ENCODE data around the gene NAA80. TPM values are rescaled to one million over a fixed set of nuclear protein-coding genes. Genes with fewer than 3 reads are reported as not detected.
A peak's percentile ranks its signal among the peaks of the same experiment; 100 is the strongest.

The NAA80 gene
- total RNA-seq, 1 donor from 2014 or later, result 10.7 TPM

DNA sequence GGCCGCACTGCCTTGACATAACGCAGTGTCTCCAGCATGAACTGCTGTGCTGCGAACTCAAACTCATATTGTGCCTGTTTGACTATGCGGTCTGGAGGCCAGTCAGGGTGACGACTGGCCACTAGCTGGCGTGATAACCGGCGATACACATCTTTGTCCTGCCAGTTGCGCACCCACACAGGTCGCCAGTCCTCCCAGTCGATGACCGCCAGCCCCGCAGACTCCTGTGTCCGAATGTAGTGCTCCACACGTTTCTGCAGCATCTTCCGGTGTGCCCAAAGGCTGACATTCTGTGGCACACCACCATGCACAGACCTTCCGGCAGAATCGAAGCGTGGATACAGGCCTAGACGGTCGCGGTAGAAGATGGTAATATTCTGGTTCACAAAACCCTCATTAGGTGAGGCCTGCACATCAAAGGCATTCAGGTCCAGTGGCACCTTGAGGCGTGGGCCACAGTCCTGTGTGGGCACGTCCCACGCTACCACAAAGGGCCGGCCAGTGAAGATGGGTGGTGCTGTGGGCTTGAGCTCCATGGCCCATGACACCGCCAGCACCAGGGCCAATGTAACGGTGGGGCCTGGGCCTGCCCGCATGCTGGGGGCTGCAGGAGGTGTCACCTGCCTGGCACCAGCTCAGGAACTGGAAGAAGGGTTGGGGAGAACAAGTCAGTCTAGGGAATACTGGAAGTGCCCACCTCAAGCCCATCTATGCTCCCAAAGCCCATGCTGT lies 20.9 kb upstream of the NAA80 start:
- peaks cover 53% of the 10 kb centered on the region for H3K4me1 Mint-ChIP-seq
- TF ChIP-seq, protein P1, sequence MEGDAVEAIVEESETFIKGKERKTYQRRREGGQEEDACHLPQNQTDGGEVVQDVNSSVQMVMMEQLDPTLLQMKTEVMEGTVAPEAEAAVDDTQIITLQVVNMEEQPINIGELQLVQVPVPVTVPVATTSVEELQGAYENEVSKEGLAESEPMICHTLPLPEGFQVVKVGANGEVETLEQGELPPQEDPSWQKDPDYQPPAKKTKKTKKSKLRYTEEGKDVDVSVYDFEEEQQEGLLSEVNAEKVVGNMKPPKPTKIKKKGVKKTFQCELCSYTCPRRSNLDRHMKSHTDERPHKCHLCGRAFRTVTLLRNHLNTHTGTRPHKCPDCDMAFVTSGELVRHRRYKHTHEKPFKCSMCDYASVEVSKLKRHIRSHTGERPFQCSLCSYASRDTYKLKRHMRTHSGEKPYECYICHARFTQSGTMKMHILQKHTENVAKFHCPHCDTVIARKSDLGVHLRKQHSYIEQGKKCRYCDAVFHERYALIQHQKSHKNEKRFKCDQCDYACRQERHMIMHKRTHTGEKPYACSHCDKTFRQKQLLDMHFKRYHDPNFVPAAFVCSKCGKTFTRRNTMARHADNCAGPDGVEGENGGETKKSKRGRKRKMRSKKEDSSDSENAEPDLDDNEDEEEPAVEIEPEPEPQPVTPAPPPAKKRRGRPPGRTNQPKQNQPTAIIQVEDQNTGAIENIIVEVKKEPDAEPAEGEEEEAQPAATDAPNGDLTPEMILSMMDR (conservative IDR thresholded peaks at IDR 0.05), result no peak
- no peaks in the 10 kb centered on the region for H3K9me3 Mint-ChIP-seq
- no peaks in the 10 kb centered on the region for H3K27me3 Mint-ChIP-seq (ENCODE audit: low read depth)
- H3K27ac Mint-ChIP-seq (ENCODE audit: unreplicated experiment), result peak overlapping the region; percentile 96
- H3K36me3 Mint-ChIP-seq (ENCODE audit: low read depth), result peaks cover 19% of the 10 kb centered on the region
- no peak for DNase-seq (ENCODE audit: low read depth, low spot score)
- H3K4me3 Mint-ChIP-seq, result peak overlapping the region; percentile 99

DNA sequence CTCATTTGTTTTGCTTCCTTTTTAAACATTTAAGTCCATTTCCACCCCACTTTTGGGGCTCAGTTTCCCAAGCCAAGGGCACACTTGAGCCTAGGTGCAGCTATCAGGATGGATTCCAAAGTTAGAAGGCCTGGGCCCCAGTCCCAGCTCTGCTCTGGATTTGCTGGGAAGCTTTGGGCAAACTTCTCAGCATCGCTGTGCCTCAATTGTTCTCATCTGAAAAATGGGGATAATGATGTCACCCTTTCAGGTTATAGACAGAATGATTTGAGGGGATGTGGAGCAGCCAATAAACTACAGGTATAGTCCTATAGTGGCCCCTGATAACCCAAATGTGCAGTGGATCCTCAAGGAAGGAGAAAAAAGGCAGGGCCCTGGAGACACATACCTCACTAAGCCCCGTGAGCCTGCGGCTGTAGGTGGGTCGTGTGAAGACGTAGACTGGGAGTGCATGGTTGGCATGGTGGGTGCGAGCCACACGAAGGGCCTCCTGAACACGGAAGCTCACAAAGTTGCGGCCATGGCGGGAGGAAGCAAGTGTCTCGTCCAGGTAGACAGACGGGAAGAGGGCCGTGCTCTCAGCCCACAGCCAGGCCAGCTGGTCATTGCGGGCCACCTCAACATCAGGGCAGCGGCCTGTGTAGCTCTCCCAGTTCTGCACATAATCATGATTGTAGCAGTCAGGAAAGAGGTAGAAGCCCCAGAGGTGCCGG lies 20.1 kb upstream of the NAA80 start:
- H3K36me3 Mint-ChIP-seq (ENCODE audit: low read depth), result peaks cover 22% of the 10 kb centered on the region
- TF ChIP-seq, protein P1 (conservative IDR thresholded peaks at IDR 0.05), result no peak
- H3K4me3 Mint-ChIP-seq, result peak overlapping the region; percentile 99
- no peak for DNase-seq (ENCODE audit: low read depth, low spot score)
- peaks cover 46% of the 10 kb centered on the region for H3K4me1 Mint-ChIP-seq
- H3K27ac Mint-ChIP-seq (ENCODE audit: unreplicated experiment), result no peak overlapping the region
- H3K27me3 Mint-ChIP-seq (ENCODE audit: low read depth), result no peaks in the 10 kb centered on the region
- no peaks in the 10 kb centered on the region for H3K9me3 Mint-ChIP-seq

DNA sequence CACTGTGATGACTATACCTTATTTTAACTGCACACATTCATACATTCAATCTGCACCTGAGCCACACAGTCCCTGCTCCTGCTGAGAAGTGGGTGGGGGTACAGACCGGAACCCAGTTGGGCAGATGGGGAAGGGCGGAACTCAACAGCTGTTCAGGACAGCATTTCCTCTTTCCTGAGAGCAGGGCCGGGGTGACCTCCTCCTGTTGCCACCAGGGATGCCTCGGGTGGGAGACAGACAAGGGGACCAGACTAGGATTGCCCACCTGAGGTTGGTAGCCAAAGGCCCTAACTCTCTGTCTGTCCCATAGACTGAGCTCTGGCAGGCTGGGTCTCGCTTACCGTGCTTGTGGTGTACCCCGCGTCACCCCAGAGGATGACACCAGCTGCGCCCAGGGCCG lies 19.4 kb upstream of the NAA80 start:
- DNase-seq (ENCODE audit: low read depth, low spot score), result no peak
- TF ChIP-seq, protein P1 (conservative IDR thresholded peaks at IDR 0.05), result no peak
- no peak overlapping the region for H3K27ac Mint-ChIP-seq (ENCODE audit: unreplicated experiment)
- H3K4me1 Mint-ChIP-seq, result peaks cover 43% of the 10 kb centered on the region
- H3K36me3 Mint-ChIP-seq (ENCODE audit: low read depth), result peaks cover 29% of the 10 kb centered on the region
- no peaks in the 10 kb centered on the region for H3K9me3 Mint-ChIP-seq
- H3K4me3 Mint-ChIP-seq, result peak overlapping the region; percentile 82
- H3K27me3 Mint-ChIP-seq (ENCODE audit: low read depth), result no peaks in the 10 kb centered on the region

DNA sequence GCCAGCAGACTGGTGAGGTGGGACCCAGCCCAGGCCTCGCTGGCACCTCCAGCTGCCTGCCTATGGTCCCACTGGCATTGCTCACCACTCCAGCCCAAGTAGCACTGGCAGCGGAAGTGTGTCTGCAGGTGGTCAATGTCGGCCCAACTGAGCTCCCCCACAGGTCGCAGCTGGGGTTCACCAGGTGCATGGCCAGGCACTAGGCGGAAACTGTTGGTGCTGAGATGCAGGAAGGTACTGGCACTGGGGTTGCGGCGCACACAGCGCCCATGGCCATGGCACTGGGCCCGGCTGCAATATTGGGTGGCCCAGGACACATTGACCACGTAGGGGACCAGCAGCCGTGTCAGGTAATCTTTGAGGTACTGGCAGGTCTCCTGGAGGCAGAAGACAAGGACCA lies 19.0 kb upstream of the NAA80 start:
- no peaks in the 10 kb centered on the region for H3K9me3 Mint-ChIP-seq
- peak overlapping the region; percentile 82 for H3K4me3 Mint-ChIP-seq
- no peaks in the 10 kb centered on the region for H3K27me3 Mint-ChIP-seq (ENCODE audit: low read depth)
- TF ChIP-seq, protein P1 (conservative IDR thresholded peaks at IDR 0.05), result no peak
- H3K27ac Mint-ChIP-seq (ENCODE audit: unreplicated experiment), result no peak overlapping the region
- H3K36me3 Mint-ChIP-seq (ENCODE audit: low read depth), result peaks cover 31% of the 10 kb centered on the region
- no peak for DNase-seq (ENCODE audit: low read depth, low spot score)
- peaks cover 39% of the 10 kb centered on the region for H3K4me1 Mint-ChIP-seq

DNA sequence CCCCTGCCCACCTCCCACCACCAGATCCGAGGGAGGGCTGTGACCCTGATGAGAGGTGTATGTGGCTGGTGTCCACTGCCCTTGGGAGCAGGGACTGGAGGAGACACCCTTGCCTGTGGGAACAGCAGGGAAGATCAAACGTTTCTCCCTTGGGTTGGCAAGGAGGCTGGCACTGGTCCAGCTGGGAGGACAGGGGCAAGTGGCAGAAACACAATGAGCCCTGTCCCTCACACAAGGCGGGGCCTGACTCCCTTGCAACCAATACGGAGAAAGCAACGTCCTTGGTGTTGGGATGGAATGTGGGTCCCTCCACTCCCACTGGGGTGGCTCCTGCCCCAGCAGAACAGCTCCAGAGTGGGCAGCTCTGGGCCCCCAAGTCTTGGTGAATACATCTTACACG lies 18.1 kb upstream of the NAA80 start:
- H3K4me1 Mint-ChIP-seq, result peaks cover 33% of the 10 kb centered on the region
- TF ChIP-seq, protein P1 (conservative IDR thresholded peaks at IDR 0.05), result no peak
- H3K9me3 Mint-ChIP-seq, result no peaks in the 10 kb centered on the region
- no peaks in the 10 kb centered on the region for H3K27me3 Mint-ChIP-seq (ENCODE audit: low read depth)
- no peak overlapping the region for H3K27ac Mint-ChIP-seq (ENCODE audit: unreplicated experiment)
- peak overlapping the region; percentile 61 for H3K4me3 Mint-ChIP-seq
- no peak for DNase-seq (ENCODE audit: low read depth, low spot score)
- peaks cover 32% of the 10 kb centered on the region for H3K36me3 Mint-ChIP-seq (ENCODE audit: low read depth)

All from neural crest cell (in vitro differentiated cells).